ENCODE data around the gene TRIM65. TPM values are rescaled to one million over a fixed set of nuclear protein-coding genes. Genes with fewer than 3 reads are reported as not detected.

TRIM65 gene
- total and polyA plus RNA-seq, 2 of the 13 experiments (the other 11 are each of a cell fraction or from before 2014, with no cell fraction given): 10.3 to 22.4 TPM

DNA sequence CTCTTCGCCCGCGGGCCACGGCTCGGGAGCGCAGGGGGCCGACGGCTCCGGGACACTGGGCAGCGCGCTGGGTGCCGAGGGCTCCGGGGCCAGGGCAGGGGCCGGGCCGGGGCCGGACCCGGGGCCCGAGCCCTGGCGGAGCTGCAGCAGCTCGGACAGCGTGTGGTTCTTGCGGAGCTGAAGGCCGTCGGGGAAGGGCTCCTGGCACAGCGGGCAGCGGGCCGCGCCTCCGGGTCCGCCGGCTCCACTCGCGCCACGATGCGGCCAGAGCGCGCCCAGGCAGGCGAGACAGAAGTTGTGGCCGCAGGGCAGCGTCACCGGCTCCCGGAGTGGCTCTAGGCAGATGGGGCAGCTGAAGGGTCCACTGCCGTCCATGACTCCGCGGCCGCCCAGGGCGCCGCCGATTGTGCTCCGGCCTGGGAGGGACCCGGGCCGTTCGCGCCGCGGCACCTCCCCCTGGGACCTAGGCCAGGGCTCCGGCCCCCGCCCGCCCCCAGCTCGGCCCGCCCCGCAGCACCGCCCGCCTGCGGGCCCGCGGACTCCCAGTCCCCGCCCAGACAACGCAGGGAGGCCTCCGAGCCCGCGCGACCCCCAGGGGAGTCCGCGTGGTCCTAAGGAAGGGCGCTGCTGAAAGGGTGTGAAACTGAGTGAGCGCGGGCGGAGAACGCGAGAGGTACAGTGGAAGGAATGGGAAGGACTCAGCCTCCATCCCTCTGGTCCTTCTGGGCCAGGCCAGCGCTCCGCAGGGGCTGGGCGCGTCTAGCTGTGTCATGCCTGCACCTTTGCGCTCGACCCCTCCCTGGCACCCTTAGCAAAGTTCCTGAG, 18.4 kb downstream of the TRIM65 start, which contains the start of gene TRIM47 (continued):
- TF ChIP-seq ZHX1 (CRISPR knock-in tag; IDR thresholded peaks at IDR 0.05; ENCODE audit: low read depth): no peak
- TF ChIP-seq KLF15 (CRISPR knock-in tag; IDR thresholded peaks at IDR 0.05; ENCODE audit: borderline replicate concordance): no peak
- TF ChIP-seq ZSCAN30 (CRISPR knock-in tag; IDR thresholded peaks at IDR 0.05): no peak; the same call in 1 of the 2 replicates
- no peak for TF ChIP-seq ZNF660 (CRISPR knock-in tag; IDR thresholded peaks at IDR 0.05; ENCODE audit: borderline replicate concordance, low read depth)
- TF ChIP-seq SATB2 (CRISPR knock-in tag; IDR thresholded peaks at IDR 0.05): no peak
- TF ChIP-seq SCMH1 (CRISPR knock-in tag; IDR thresholded peaks at IDR 0.05; ENCODE audit: borderline replicate concordance): no peak
- peak; percentile 78 for TF ChIP-seq SALL1 (CRISPR knock-in tag; IDR thresholded peaks at IDR 0.05)
- peak; percentile 53; the same call in 1 of the 2 replicates for TF ChIP-seq ZMYM4 (CRISPR knock-in tag; IDR thresholded peaks at IDR 0.05)
- TF ChIP-seq ZNF770 (CRISPR knock-in tag; IDR thresholded peaks at IDR 0.05): peak; percentile 80
- TF ChIP-seq PHF21A (CRISPR knock-in tag; IDR thresholded peaks at IDR 0.05): peak; percentile 46; the same call in 1 of the 2 replicates
- TF ChIP-seq, protein P1, sequence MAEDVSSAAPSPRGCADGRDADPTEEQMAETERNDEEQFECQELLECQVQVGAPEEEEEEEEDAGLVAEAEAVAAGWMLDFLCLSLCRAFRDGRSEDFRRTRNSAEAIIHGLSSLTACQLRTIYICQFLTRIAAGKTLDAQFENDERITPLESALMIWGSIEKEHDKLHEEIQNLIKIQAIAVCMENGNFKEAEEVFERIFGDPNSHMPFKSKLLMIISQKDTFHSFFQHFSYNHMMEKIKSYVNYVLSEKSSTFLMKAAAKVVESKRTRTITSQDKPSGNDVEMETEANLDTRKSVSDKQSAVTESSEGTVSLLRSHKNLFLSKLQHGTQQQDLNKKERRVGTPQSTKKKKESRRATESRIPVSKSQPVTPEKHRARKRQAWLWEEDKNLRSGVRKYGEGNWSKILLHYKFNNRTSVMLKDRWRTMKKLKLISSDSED (CRISPR knock-in tag; IDR thresholded peaks at IDR 0.05): no peak; the same call in 1 of the 2 replicates
- TF ChIP-seq, protein P2, sequence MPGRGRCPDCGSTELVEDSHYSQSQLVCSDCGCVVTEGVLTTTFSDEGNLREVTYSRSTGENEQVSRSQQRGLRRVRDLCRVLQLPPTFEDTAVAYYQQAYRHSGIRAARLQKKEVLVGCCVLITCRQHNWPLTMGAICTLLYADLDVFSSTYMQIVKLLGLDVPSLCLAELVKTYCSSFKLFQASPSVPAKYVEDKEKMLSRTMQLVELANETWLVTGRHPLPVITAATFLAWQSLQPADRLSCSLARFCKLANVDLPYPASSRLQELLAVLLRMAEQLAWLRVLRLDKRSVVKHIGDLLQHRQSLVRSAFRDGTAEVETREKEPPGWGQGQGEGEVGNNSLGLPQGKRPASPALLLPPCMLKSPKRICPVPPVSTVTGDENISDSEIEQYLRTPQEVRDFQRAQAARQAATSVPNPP (CRISPR knock-in tag; IDR thresholded peaks at IDR 0.05): no peak; the same call in 1 of the 2 replicates
- TF ChIP-seq ZNF263 (CRISPR knock-in tag; IDR thresholded peaks at IDR 0.05): peak; percentile 19; the same call in 1 of the 2 replicates
- TF ChIP-seq PHF20 (CRISPR knock-in tag; IDR thresholded peaks at IDR 0.05): no peak; the same call in 1 of the 2 replicates
- TF ChIP-seq HOXA9 (CRISPR knock-in tag; IDR thresholded peaks at IDR 0.05; ENCODE audit: borderline replicate concordance): 0 out of 2 replicates have a peak, but pooled peaks have one; percentile 17
- TF ChIP-seq, protein P3, sequence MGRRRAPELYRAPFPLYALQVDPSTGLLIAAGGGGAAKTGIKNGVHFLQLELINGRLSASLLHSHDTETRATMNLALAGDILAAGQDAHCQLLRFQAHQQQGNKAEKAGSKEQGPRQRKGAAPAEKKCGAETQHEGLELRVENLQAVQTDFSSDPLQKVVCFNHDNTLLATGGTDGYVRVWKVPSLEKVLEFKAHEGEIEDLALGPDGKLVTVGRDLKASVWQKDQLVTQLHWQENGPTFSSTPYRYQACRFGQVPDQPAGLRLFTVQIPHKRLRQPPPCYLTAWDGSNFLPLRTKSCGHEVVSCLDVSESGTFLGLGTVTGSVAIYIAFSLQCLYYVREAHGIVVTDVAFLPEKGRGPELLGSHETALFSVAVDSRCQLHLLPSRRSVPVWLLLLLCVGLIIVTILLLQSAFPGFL (CRISPR knock-in tag; IDR thresholded peaks at IDR 0.05): peak; percentile 37; the same call in 1 of the 2 replicates
- peak; percentile 73; the same call in 1 of the 2 replicates for TF ChIP-seq ZNF224 (CRISPR knock-in tag; IDR thresholded peaks at IDR 0.05)
- no peak for TF ChIP-seq ZNF3 (CRISPR knock-in tag; IDR thresholded peaks at IDR 0.05)
- peak; percentile 81; the same call in 1 of the 2 replicates for TF ChIP-seq ISX (CRISPR knock-in tag; conservative IDR thresholded peaks at IDR 0.05)

Data from HepG2 (cell line).